NCI-H187 treated with DMSO at 0.1 percent for 48 hours (cell line): Measurements from ENCODE around the gene ZFP28.
A peak's percentile ranks its signal among the peaks of the same experiment; 100 is the strongest.

ENCODE experiments used
- DNase-seq: peaks from one replicate; lab custom pipeline; 2025; lab: John Stamatoyannopoulos, UW

Gene ZFP28

DNA sequence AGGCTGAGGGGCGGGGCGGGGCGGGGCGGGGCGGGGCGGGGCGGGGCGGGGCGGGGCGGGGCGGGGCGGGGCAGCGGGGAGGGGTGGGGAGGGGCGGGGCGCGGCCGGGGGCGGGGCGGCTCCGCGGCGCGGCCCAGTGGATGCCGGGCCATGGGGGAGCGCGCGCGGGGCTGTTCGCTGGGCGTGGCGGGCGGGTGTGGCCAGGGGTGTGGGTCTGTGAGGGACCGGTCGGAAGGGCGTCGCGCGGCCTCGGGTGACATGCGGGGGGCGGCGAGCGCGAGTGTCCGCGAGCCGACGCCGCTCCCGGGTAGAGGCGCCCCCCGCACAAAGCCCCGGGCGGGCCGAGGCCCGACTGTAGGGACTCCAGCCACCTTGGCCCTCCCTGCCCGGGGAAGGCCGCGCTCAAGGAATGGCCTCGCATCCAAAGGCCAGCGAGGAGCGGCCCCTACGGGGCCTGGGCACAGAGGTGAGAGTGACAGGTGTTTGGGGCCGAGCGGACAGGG lies at the start of gene ZFP28:
Gene ZFP28, plus strand, starts transcription at position 188 of the 503 bp plus-strand sequence. Its CDS starts 71 bp downstream, at position 259.
- DNase-seq = no peak

DNA sequence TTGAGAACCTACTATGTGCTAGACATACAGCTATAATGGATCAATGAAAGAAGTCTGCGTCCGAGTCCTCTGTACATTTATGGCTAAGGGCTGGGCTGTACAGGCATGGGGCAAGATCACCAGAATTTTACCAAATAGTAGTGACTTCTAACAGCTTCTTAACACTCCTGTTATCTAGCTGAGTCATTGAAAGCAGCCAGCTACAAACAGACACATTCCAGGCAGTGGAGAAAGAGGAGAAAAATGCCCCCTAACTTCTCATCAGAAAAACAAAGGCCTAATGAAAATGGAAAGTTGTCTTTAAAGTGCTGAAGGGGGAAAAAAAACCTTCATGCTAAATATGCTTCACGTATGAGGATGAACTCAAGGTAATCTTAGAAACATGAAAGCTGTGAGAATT lies 47.3 kb upstream of the ZFP28 start:
- DNase-seq = no peak

DNA sequence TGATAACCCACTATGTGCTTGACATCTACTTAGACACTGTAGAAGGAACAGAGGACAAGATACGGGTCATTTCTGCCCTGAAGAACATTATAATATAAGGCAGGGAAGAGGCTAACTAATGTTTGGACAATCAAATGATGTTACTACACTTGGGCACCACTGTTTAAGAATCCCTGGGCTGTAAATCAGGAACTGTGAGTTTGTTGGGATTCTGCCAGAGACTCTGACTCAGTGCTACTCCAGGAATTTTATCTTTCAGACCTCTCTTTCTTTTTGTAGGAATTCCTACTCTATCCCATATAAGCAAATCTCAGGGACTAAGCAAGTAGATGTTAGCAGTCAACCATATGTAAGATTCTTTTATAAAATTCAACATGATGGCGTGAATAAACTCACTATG lies 34.2 kb upstream of the ZFP28 start:
- DNase-seq = no peak

GRCh38 chr19:56507446-56508289 lies 31.1 kb upstream of the ZFP28 start, which contains the start of gene ZNF471:
Gene ZNF471 (plus strand): TSS chr19:56507855. CDS start chr19:56511572, 3,717 bp downstream.
- DNase-seq = peak; percentile 61

GRCh38 chr19:56508290-56508778 lies 30.4 kb upstream of the ZFP28 start:
- DNase-seq = no peak

GRCh38 chr19:56525214-56525860 lies 13.4 kb upstream of the ZFP28 start:
- DNase-seq = no peak

DNA sequence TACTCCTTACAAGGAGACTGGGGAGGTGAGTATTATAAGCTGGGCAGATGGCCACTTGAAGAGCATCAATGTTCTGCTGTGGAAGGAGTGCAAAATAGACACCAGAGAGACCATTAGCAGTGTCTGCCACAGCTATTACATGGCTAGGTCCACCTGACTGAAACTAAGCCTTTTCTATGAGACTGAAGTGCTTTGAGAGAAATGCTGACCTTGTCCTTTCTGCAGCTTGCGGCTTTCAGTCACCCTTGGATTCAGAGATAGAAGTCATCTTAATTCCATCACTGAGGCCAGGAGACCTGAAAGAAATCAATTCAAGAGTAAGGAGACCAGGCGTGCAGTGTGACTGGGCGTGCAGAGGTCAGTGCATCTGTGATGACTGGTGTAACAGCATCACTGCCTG lies 1.3 kb upstream of the ZFP28 start:
- DNase-seq = no peak

DNA sequence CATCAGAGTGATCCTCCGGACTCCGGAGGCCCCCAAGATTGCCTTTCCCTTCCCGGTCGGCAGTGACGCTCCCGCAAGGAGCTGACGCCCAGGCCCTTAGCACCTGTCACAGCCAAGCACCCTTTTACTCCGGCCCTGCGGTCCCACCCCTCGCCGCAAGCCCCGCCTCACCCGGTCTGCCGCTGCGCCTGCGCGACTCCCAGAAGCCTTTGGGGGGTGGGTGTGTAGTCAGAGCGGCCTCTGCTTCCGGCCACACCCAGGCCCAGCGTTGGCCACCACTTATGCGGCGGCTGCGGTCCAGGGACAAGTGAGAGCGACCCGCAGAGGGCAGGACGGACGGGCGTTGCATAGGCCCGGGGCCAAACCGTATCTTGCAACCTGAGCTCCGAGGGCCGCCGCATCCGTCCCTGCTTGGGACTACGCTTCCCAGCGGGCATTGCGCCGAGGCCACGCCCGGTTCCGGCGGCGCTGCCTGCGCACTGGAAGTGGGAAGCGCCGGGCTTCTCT lies 441 bp upstream of the ZFP28 start:
- DNase-seq = no peak

DNA sequence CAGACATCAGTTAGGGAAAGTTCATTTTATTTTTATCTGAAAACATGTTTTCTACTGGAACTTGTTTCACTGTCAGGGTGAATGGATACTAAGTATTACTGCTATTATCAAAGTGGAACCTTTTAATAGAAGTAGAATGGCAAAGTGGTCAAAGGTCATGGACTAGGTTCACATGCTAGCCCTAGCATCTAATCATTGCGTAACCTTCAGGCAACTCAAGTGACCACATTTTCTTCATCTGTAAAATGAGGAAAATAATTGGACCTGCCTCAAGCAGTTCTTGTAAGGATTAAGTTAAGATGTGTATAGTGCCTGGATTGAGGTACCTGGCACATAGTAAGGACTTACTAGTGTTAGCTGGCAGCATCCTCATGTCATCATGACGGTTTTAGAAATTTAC lies 5.0 kb downstream of the ZFP28 start:
- DNase-seq = no peak

GRCh38 chr19:56547535-56547934 lies 8.8 kb downstream of the ZFP28 start:
- no peak for DNase-seq

DNA sequence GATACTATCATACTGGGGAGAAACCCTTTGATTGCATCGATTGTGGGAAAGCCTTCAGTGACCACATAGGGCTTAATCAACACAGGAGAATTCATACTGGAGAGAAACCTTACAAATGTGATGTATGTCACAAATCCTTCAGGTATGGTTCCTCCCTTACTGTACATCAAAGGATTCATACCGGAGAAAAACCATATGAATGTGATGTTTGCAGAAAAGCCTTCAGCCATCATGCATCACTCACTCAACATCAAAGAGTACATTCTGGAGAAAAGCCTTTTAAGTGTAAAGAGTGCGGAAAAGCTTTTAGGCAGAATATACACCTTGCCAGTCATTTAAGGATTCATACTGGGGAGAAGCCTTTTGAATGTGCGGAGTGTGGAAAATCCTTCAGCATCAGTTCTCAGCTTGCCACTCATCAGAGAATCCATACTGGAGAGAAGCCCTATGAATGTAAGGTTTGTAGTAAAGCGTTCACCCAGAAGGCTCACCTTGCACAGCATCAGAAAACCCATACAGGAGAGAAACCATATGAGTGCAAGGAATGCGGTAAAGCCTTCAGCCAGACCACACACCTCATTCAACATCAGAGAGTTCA lies 15.6 kb downstream of the ZFP28 start:
- no peak for DNase-seq

DNA sequence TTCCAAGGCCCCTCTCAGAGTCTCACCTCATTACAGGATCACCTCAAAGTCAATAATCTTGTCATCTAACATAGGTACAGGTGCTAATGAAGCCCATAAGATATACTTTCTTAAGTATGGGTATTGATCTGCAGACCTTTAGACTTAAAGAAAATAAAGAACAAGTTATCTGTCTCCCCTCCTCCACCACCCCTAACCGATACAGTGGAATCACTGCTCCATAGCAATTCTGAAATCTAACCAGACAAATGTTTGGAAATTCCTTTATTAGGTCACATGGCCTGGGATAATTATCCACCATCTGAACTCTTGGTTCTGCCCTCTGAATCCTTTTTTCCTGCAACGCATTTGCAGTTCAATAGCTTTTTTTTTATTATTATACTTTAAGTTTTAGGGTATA lies 24.0 kb downstream of the ZFP28 start:
- no peak for DNase-seq

DNA sequence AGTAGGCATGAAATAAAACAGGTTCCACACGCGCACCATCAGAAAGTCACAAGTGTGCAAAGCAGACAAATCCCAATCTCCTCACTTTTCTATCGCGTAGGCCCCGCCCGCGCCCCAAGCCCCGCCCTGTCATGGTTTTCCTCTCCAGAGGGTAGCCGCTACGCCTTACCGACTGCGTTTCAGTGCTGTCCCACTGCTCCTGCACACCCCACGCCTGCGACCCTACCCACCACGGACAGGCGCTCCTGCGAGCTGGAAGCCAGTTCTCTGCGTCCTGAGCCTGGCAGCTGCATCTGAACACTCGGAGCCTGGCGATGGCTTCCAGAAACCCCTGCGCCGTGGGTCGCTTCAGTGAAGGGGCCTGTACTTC lies 28.1 kb downstream of the ZFP28 start:
- DNase-seq = no peak

DNA sequence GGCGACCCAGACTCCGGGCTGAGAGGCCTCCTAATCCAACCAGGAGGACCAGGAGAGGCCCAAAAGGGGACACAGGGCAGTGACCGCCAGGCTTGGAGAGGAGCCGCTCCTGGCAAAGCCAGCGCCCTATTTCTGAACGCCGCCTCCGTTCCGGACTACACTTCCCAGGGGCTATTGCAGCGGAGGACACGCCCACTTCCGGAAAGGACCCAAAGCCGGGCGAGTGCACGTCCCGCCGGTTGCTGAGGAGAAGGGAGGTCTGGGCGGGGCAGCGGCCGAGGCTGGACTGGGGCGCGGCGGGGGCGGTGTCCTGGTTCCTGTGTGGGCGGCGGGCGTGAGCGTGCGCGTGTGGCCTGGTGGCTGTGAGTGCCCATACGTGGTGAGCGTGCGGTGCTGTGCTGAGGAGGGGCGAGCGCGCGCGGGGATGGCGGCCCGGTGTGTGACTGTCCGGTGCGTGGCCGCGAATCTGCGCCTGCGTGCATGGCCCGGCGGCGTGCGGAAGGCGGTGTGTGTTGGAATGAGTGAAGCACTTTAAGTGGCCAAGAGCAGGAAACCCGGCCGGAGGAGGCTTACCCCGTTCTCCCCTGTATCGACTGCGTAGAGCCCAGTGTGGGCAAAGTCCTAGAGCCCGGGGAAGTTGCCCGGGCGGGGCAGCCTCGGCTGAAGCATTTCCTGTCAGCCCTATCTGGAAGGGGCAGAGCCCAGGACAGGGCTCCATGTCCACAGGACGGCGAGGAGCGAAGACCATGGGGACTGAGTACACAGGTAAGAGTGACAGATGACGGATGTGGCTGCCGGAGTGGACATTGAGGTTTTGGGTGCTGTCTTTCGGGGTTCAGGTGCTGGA lies 28.7 kb downstream of the ZFP28 start, which contains the start of gene ZNF470:
Gene ZNF470, plus strand, starts transcription at position 195 of the 847 bp plus-strand sequence. CDS start 2,844 bp downstream, outside the sequence.
- no peak for DNase-seq

DNA sequence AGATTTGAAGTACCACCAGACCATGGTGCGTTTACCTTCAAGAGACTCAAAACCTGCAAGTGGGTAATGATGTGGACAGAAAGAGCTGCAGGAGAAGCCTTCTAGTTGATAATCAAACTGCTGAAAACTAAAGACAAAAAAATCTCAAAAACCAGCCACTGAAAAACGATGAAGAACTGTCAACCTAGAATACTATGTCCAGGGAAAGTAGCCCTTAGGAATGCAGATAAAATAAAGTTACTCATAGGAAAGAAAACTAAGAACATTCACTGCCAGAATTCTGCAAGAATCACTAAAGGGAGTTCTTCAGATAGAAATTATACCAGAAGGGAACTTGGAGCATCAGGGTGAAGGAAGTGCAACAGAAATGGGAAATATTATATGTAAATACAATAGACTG lies 33.8 kb downstream of the ZFP28 start:
- no peak for DNase-seq

- DNase-seq = no peak
Observed at GRCh38 chr19:56573914-56574313, 35.2 kb downstream of the ZFP28 start.

- DNase-seq = no peak
Observed at GRCh38 chr19:56577719-56578602, 39.2 kb downstream of the ZFP28 start.

DNA sequence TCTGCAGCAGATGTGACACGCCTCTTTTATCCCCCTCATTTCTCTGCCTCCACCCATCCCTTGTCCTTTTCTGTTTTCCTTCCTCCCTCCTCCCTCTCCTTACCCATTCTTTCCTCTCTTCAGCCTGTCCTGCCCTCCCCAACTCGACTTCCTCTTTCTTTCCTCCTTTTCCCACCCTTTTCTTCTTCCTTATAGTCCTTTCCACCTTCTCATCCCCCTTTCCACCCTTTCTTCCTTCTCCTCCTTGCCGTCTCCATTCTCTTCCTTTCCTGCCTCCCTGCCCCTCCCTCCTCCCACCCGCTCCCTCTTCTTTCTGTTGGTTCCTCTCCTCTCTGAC lies 55.7 kb downstream of the ZFP28 start:
- no peak for DNase-seq

GRCh38 chr19:56594783-56595547 lies 56.2 kb downstream of the ZFP28 start, which contains the start of gene ZNF71:
Gene ZNF71 (plus strand): TSS chr19:56595302. CDS start chr19:56601559, 6,257 bp downstream.
- DNase-seq = peak; percentile 36

DNA sequence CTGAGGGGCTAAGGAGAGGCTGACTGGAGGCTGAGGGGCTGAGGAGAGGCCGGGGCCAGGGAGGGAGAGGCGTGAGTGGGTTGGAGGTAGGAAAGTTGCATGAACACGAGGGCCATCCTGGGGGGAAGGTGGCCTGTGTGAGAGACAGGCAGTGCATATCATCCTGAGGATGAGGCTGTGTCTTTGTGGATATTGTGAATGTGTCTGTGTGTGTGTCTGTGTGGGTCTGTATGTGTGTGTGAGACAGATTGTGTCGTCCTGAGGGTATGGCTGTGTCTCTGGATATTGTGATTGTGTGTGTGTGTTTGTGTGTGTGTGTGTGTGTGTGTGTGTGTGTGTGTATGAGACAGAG lies 56.8 kb downstream of the ZFP28 start:
- DNase-seq = no peak
